HG03039 (cell line): ENCODE results near the gene TTK.
A peak's percentile ranks its signal among the peaks of the same experiment; 100 is the strongest.

Experiments used
- ATAC-seq: cut with Tn5 transposase; IDR thresholded peaks from one replicate; pipeline ENCODE4 v1.9.1; 2021; ENCODE audit warnings: mild to moderate bottlenecking, moderate library complexity; ENCODE audit not compliant: unreplicated experiment

The TTK gene

GRCh38 chr6:80004173-80005072, at the start of gene TTK:
Gene TTK, plus strand, starts transcription at chr6:80004649. Its CDS starts 1,195 bp downstream, at chr6:80005844.
- ATAC-seq, result peak; percentile 100

- ATAC-seq, result no peak
Measured at GRCh38 chr6:79954849-79955248, 49.6 kb upstream of the TTK start.

- ATAC-seq, result no peak
Measured at GRCh38 chr6:79964607-79965081, 39.8 kb upstream of the TTK start.

- no peak for ATAC-seq
Measured at GRCh38 chr6:79967178-79967577, 37.3 kb upstream of the TTK start.

- no peak for ATAC-seq
Measured at GRCh38 chr6:79969784-79970183, 34.7 kb upstream of the TTK start.

GRCh38 chr6:79971193-79971592, 33.3 kb upstream of the TTK start:
- ATAC-seq, result no peak

GRCh38 chr6:79981652-79982051, 22.8 kb upstream of the TTK start:
- ATAC-seq, result no peak

GRCh38 chr6:79984261-79984660, 20.2 kb upstream of the TTK start:
- ATAC-seq, result no peak

- no peak for ATAC-seq
Measured at GRCh38 chr6:79985128-79985527, 19.3 kb upstream of the TTK start.

GRCh38 chr6:79989641-79990040, 14.8 kb upstream of the TTK start:
- no peak for ATAC-seq

- no peak for ATAC-seq
Measured at GRCh38 chr6:79993012-79993910, 11.2 kb upstream of the TTK start.

GRCh38 chr6:79993911-79994309, 10.5 kb upstream of the TTK start:
- no peak for ATAC-seq

- ATAC-seq, result no peak
Measured at GRCh38 chr6:79997728-79998127, 6.7 kb upstream of the TTK start.

- no peak for ATAC-seq
Measured at GRCh38 chr6:80001337-80001736, 3.1 kb upstream of the TTK start.

GRCh38 chr6:80003826-80004172, 650 bp upstream of the TTK start:
- peak; percentile 7 for ATAC-seq

- no peak for ATAC-seq
Measured at GRCh38 chr6:80005406-80005805, 957 bp downstream of the TTK start.

- ATAC-seq, result no peak
Measured at GRCh38 chr6:80006541-80006940, 2.1 kb downstream of the TTK start.

- no peak for ATAC-seq
Measured at GRCh38 chr6:80009531-80009930, 5.1 kb downstream of the TTK start.

GRCh38 chr6:80010288-80010687, 5.8 kb downstream of the TTK start:
- ATAC-seq, result no peak

- no peak for ATAC-seq
Measured at GRCh38 chr6:80015839-80016435, 11.5 kb downstream of the TTK start.

GRCh38 chr6:80020381-80021120, 16.1 kb downstream of the TTK start:
- ATAC-seq, result no peak
